ENCODE results near the gene GPC5. TPM values are rescaled to one million over a fixed set of nuclear protein-coding genes. Genes with fewer than 3 reads are reported as not detected.

The GPC5 gene
- total and polyA plus RNA-seq, 2 experiments from 2014 or later = 0.32 TPM; not detected in 1

GRCh38 chr13:92297971-92298942, 899.8 kb downstream of the GPC5 start:
- no peak for TF ChIP-seq EZH2 (IDR thresholded peaks at IDR 0.05; ENCODE audit: insufficient read depth, poor library complexity, severe bottlenecking)
- TF ChIP-seq EZH2phosphoT487 (IDR thresholded peaks at IDR 0.05; ENCODE audit: insufficient read depth, low read depth) = no peak
- no peak for DNase-seq
- in situ Hi-C loops (cut with MboI) = no loop called here
- no peaks in the 10 kb centered on the region for H3K27me3 ChIP-seq (replicated peaks; ENCODE audit: insufficient read depth)
- no peaks in the 10 kb centered on the region for H4K20me1 ChIP-seq (ENCODE audit: insufficient read depth)
- 53% methylated on average over 21 to 22 of the region's 22 CpGs for WGBS, 2 experiments (ENCODE audit: low coverage in 1 of 2, low lambda C conversion rate in 2 of 2, missing lambda C conversion rate in 2 of 2)
- H3K9me2 ChIP-seq (ENCODE audit: insufficient read depth) = no peaks in the 10 kb centered on the region
- no peaks in the 10 kb centered on the region for H3K79me2 ChIP-seq (ENCODE audit: insufficient read depth)
- H3F3A ChIP-seq (ENCODE audit: insufficient read depth) = no peaks in the 10 kb centered on the region
- H3K27ac ChIP-seq = no peak overlapping the region
- no peaks in the 10 kb centered on the region for H3K9me3 ChIP-seq (ENCODE audit: low read depth)
- H3K9ac ChIP-seq = no peak overlapping the region
- no peaks in the 10 kb centered on the region for H3K36me3 ChIP-seq (ENCODE audit: low read depth)
- no peak overlapping the region for H3K4me2 ChIP-seq (ENCODE audit: unreplicated experiment)
- no peak overlapping the region for H3K4me3 ChIP-seq
- no peaks in the 10 kb centered on the region for H3K4me1 ChIP-seq (ENCODE audit: insufficient read depth)
- H2AFZ ChIP-seq = no peak overlapping the region

GRCh38 chr13:92300651-92301050, 902.2 kb downstream of the GPC5 start:
- Histone ChIP-seq H4K20me1 (ENCODE audit: insufficient read depth) (no peaks in the 10 kb centered on the region), H3K9me2 (ENCODE audit: insufficient read depth) (no peaks in the 10 kb centered on the region), H3K9me3 (ENCODE audit: low read depth) (no peaks in the 10 kb centered on the region), H3K79me2 (ENCODE audit: insufficient read depth) (no peaks in the 10 kb centered on the region), H3K4me2 (ENCODE audit: unreplicated experiment) (no peak overlapping the region), H3F3A (ENCODE audit: insufficient read depth) (no peaks in the 10 kb centered on the region), H3K9ac (no peak overlapping the region), H2AFZ (no peak overlapping the region), H3K27me3 (replicated peaks; ENCODE audit: insufficient read depth) (no peaks in the 10 kb centered on the region), H3K4me3 (no peak overlapping the region), H3K36me3 (ENCODE audit: low read depth) (no peaks in the 10 kb centered on the region), H3K4me1 (ENCODE audit: insufficient read depth) (no peaks in the 10 kb centered on the region), H3K27ac (no peak overlapping the region)
- WGBS, 2 experiments (ENCODE audit: low coverage in 1 of 2, low lambda C conversion rate in 2 of 2, missing lambda C conversion rate in 2 of 2) = 31 to 37% methylated on average over 1 of the region's 1 CpG
- TF ChIP-seq EZH2phosphoT487 (IDR thresholded peaks at IDR 0.05; ENCODE audit: insufficient read depth, low read depth) (no peak), EZH2 (IDR thresholded peaks at IDR 0.05; ENCODE audit: insufficient read depth, poor library complexity, severe bottlenecking) (no peak)
- in situ Hi-C loops (cut with MboI) = no loop called here
- no peak for DNase-seq

GRCh38 chr13:92303428-92303827, 905.0 kb downstream of the GPC5 start:
- H4K20me1 ChIP-seq (ENCODE audit: insufficient read depth) = no peaks in the 10 kb centered on the region
- no peaks in the 10 kb centered on the region for H3K9me3 ChIP-seq (ENCODE audit: low read depth)
- no peaks in the 10 kb centered on the region for H3K27me3 ChIP-seq (replicated peaks; ENCODE audit: insufficient read depth)
- no peak overlapping the region for H2AFZ ChIP-seq
- H3K9ac ChIP-seq = no peak overlapping the region
- no peak overlapping the region for H3K4me2 ChIP-seq (ENCODE audit: unreplicated experiment)
- no peak overlapping the region for H3K27ac ChIP-seq
- H3K36me3 ChIP-seq (ENCODE audit: low read depth) = no peaks in the 10 kb centered on the region
- WGBS, 2 experiments (ENCODE audit: low coverage in 1 of 2, low lambda C conversion rate in 2 of 2, missing lambda C conversion rate in 2 of 2) = 0 to 12% methylated on average over 1 of the region's 1 CpG
- H3K79me2 ChIP-seq (ENCODE audit: insufficient read depth) = no peaks in the 10 kb centered on the region
- H3F3A ChIP-seq (ENCODE audit: insufficient read depth) = no peaks in the 10 kb centered on the region
- H3K9me2 ChIP-seq (ENCODE audit: insufficient read depth) = no peaks in the 10 kb centered on the region
- in situ Hi-C loops (cut with MboI) = no loop called here
- no peaks in the 10 kb centered on the region for H3K4me1 ChIP-seq (ENCODE audit: insufficient read depth)
- DNase-seq = no peak
- TF ChIP-seq EZH2phosphoT487 (IDR thresholded peaks at IDR 0.05; ENCODE audit: insufficient read depth, low read depth) = no peak
- no peak for TF ChIP-seq EZH2 (IDR thresholded peaks at IDR 0.05; ENCODE audit: insufficient read depth, poor library complexity, severe bottlenecking)
- no peak overlapping the region for H3K4me3 ChIP-seq

GRCh38 chr13:92307752-92308151, 909.3 kb downstream of the GPC5 start:
- Histone ChIP-seq H3F3A (ENCODE audit: insufficient read depth) (no peaks in the 10 kb centered on the region), H3K27ac (no peak overlapping the region), H4K20me1 (ENCODE audit: insufficient read depth) (no peaks in the 10 kb centered on the region), H3K79me2 (ENCODE audit: insufficient read depth) (no peaks in the 10 kb centered on the region), H3K9me2 (ENCODE audit: insufficient read depth) (no peaks in the 10 kb centered on the region), H2AFZ (no peak overlapping the region), H3K4me2 (ENCODE audit: unreplicated experiment) (no peak overlapping the region), H3K27me3 (replicated peaks; ENCODE audit: insufficient read depth) (no peaks in the 10 kb centered on the region), H3K4me1 (ENCODE audit: insufficient read depth) (no peaks in the 10 kb centered on the region), H3K9me3 (ENCODE audit: low read depth) (no peaks in the 10 kb centered on the region), H3K4me3 (no peak overlapping the region), H3K9ac (no peak overlapping the region), H3K36me3 (ENCODE audit: low read depth) (no peaks in the 10 kb centered on the region)
- WGBS, 2 experiments (ENCODE audit: low coverage in 1 of 2, low lambda C conversion rate in 2 of 2, missing lambda C conversion rate in 2 of 2) = 34 to 45% methylated on average over 2 of the region's 2 CpGs
- TF ChIP-seq EZH2 (IDR thresholded peaks at IDR 0.05; ENCODE audit: insufficient read depth, poor library complexity, severe bottlenecking) = no peak
- no peak for TF ChIP-seq EZH2phosphoT487 (IDR thresholded peaks at IDR 0.05; ENCODE audit: insufficient read depth, low read depth)
- DNase-seq = no peak
- in situ Hi-C loops (cut with MboI) = no loop called here

Measured in GM23248 (cell line).